ENCODE data around the gene C6orf132. TPM values are rescaled to one million over a fixed set of nuclear protein-coding genes. Genes with fewer than 3 reads are reported as not detected.

C6orf132 gene
- total RNA-seq, 4 donors from 2014 or later, result 112 to 150 (median 122) TPM

- no peak for TF ChIP-seq EP300 (IDR thresholded peaks at IDR 0.05)
- TF ChIP-seq POLR2A (IDR thresholded peaks at IDR 0.05), result no peak
- TF ChIP-seq, protein P1, sequence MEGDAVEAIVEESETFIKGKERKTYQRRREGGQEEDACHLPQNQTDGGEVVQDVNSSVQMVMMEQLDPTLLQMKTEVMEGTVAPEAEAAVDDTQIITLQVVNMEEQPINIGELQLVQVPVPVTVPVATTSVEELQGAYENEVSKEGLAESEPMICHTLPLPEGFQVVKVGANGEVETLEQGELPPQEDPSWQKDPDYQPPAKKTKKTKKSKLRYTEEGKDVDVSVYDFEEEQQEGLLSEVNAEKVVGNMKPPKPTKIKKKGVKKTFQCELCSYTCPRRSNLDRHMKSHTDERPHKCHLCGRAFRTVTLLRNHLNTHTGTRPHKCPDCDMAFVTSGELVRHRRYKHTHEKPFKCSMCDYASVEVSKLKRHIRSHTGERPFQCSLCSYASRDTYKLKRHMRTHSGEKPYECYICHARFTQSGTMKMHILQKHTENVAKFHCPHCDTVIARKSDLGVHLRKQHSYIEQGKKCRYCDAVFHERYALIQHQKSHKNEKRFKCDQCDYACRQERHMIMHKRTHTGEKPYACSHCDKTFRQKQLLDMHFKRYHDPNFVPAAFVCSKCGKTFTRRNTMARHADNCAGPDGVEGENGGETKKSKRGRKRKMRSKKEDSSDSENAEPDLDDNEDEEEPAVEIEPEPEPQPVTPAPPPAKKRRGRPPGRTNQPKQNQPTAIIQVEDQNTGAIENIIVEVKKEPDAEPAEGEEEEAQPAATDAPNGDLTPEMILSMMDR (IDR thresholded peaks at IDR 0.05), result no peak
- TF ChIP-seq POLR2AphosphoS5 (IDR thresholded peaks at IDR 0.05), result no peak
- H3K27me3 ChIP-seq, result no peaks in the 10 kb centered on the region
- WGBS, result 97% methylated on average over 7 of the region's 7 CpGs
- H3K27ac ChIP-seq, result no peak overlapping the region
- no peak overlapping the region for H3K4me3 ChIP-seq
- no peaks in the 10 kb centered on the region for H3K9me3 ChIP-seq
- H3K4me1 ChIP-seq, result no peaks in the 10 kb centered on the region
- DNase-seq (ENCODE audit: low spot score in 2 of 2), result no peak
- peaks cover 89% of the 10 kb centered on the region for H3K36me3 ChIP-seq
Measured at GRCh38 chr6:42068173-42068572, 74.2 kb downstream of the C6orf132 start.

- 92% methylated on average over 11 of the region's 13 CpGs for WGBS
Measured at GRCh38 chr6:42066156-42066675, 76.2 kb downstream of the C6orf132 start.

DNA sequence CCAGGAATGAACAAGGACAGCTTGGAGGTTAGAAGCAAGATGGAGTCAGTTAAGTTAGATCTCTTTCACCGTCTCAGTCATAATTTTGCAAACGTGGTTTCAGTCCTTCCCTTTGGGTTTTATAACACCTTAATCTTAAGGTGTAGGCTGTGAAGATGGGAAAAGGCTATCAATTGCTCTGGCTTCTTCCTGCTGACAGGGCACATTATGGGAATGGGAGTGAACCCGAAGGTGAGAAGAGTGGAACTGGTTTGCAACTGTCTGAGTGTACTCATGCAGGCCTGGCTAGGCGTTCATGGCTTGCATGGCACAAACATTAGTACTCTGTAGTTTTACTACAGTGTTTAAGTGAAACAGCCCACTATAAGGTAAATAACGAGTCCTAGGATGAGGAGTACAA is 82.7 kb downstream of the C6orf132 start:
- Histone ChIP-seq H3K4me3 (no peak overlapping the region), H3K4me1 (no peaks in the 10 kb centered on the region), H3K9me3 (no peaks in the 10 kb centered on the region), H3K27ac (no peak overlapping the region), H3K27me3 (no peaks in the 10 kb centered on the region), H3K36me3 (peaks cover 89% of the 10 kb centered on the region)
- WGBS, result 95% methylated on average over 5 of the region's 5 CpGs
- TF ChIP-seq, protein P1 (IDR thresholded peaks at IDR 0.05), result no peak
- TF ChIP-seq EP300 (IDR thresholded peaks at IDR 0.05) (no peak), POLR2A (IDR thresholded peaks at IDR 0.05) (no peak), POLR2AphosphoS5 (IDR thresholded peaks at IDR 0.05) (no peak)
- no peak for DNase-seq (ENCODE audit: low spot score in 2 of 2)

More at GRCh38 chr6:42066156-42066675, 76.2 kb downstream of the C6orf132 start:
- Histone ChIP-seq H3K4me1 (no peaks in the 10 kb centered on the region), H3K27me3 (no peaks in the 10 kb centered on the region), H3K36me3 (peaks cover 83% of the 10 kb centered on the region), H3K9me3 (no peaks in the 10 kb centered on the region), H3K27ac (no peak overlapping the region), H3K4me3 (no peak overlapping the region)
- TF ChIP-seq, protein P1 (IDR thresholded peaks at IDR 0.05), result no peak
- TF ChIP-seq EP300 (IDR thresholded peaks at IDR 0.05) (no peak), POLR2A (IDR thresholded peaks at IDR 0.05) (no peak), POLR2AphosphoS5 (IDR thresholded peaks at IDR 0.05) (no peak)
- DNase-seq (ENCODE audit: low spot score in 2 of 2), result no peak

- no peak for DNase-seq (ENCODE audit: low spot score in 2 of 2)
- H3K9me3 ChIP-seq, result no peaks in the 10 kb centered on the region
- no peak overlapping the region for H3K4me3 ChIP-seq
- no peak overlapping the region for H3K27ac ChIP-seq
- TF ChIP-seq POLR2AphosphoS5 (IDR thresholded peaks at IDR 0.05) (no peak), EP300 (IDR thresholded peaks at IDR 0.05) (no peak), POLR2A (IDR thresholded peaks at IDR 0.05) (no peak)
- TF ChIP-seq, protein P1 (IDR thresholded peaks at IDR 0.05), result no peak
- no peaks in the 10 kb centered on the region for H3K27me3 ChIP-seq
- H3K36me3 ChIP-seq, result peaks cover 66% of the 10 kb centered on the region
- peaks cover 40% of the 10 kb centered on the region for H3K4me1 ChIP-seq
Measured at GRCh38 chr6:42053601-42054000, 88.8 kb downstream of the C6orf132 start.

DNA sequence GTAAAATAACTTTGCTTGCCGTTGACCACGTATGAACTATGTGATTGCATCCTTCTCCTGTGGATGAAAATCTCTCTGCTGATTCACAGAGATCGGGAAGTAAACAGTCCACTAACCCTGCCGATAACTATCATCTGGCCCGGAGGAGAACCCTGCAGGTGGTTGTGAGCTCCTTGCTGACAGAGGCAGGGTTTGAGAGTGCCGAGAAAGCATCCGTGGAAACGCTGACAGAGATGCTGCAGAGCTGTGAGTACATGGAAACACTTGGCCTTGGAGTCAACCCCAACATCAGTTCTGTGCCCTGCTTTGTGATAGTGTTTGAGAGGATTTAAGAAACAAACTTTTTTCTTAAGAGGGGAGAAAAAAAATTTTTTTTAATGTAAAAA is 91.2 kb downstream of the C6orf132 start:
- peak overlapping the region; percentile 89 for H3K27ac ChIP-seq

More for the DNA sequence above, 91.2 kb downstream of the C6orf132 start:
- peak overlapping the region; percentile 77 for H3K4me3 ChIP-seq
- H3K9me3 ChIP-seq, result no peaks in the 10 kb centered on the region
- H3K4me1 ChIP-seq, result peaks cover 56% of the 10 kb centered on the region
- TF ChIP-seq POLR2AphosphoS5 (IDR thresholded peaks at IDR 0.05) (no peak), POLR2A (IDR thresholded peaks at IDR 0.05) (no peak), EP300 (IDR thresholded peaks at IDR 0.05) (no peak)
- TF ChIP-seq, protein P1 (IDR thresholded peaks at IDR 0.05), result no peak
- 33% methylated on average over 8 of the region's 8 CpGs for WGBS
- H3K36me3 ChIP-seq, result peaks cover 43% of the 10 kb centered on the region
- no peak for DNase-seq (ENCODE audit: low spot score in 2 of 2)
- H3K27me3 ChIP-seq, result no peaks in the 10 kb centered on the region

Other genes with a start within 250 kb of the C6orf132 start
- gene USP49, start 247.2 kb downstream of the C6orf132 start, total RNA-seq, result 10 to 100 TPM in 1 of 4 donors, 1 to 10 TPM in 3; 2.9 to 17.1 (median 4.1) TPM
- gene MED20, start 221.5 kb downstream of the C6orf132 start, total RNA-seq, result 10 to 100 TPM; 15.2 to 18.7 (median 17.3) TPM
- gene BYSL, start 221.1 kb downstream of the C6orf132 start, total RNA-seq, result 10 to 100 TPM in 3 of 4 donors, 1 to 10 TPM in 1; 6.8 to 15.7 (median 10.4) TPM
- 100 to 1,000 TPM; 106 to 214 (median 132) TPM for gene CCND3, start 200.8 kb downstream of the C6orf132 start, total RNA-seq
- 10 to 100 TPM; 19.2 to 28.5 (median 26.4) TPM for gene TAF8, start 92.1 kb downstream of the C6orf132 start, total RNA-seq
- gene GUCA1A, start 30.7 kb upstream of the C6orf132 start, total RNA-seq, result under 1 TPM in 1 of 4 donors, not detected in 3; 0.76 TPM
- gene GUCA1B, start 52.3 kb upstream of the C6orf132 start, total RNA-seq, result 1 to 10 TPM in 1 of 4 donors, under 1 TPM in 2, not detected in 1; 0.47 to 4.2 (median 0.76) TPM
- gene MRPS10, start 75.2 kb upstream of the C6orf132 start, total RNA-seq, result 10 to 100 TPM; 17.7 to 20.8 (median 20.3) TPM

Data from suprapubic skin (tissue), 4 donors.